A549 (cell line): ENCODE data around the gene CATSPERZ.

Experiments
- CEBPB ChIP-seq, 2 experiments: fragments of >200 bp in 1 of 2; sonication (Bioruptor Twin) in 1 of 2; formaldehyde crosslinking in 1 of 2; IDR thresholded peaks; 2 replicates each; pipeline ENCODE4 v1.6.1; 2012 to 2016
- CHD2 ChIP-seq: fragments of 150-350 bp; IDR thresholded peaks from 2 replicates; pipeline ENCODE4 v1.6.1; 2014; ENCODE audit warnings: low read length; ENCODE audit not compliant: partially characterized antibody
- CHD4 ChIP-seq: fragments of 200-600 bp; sonication (generic); IDR thresholded peaks from 2 replicates; pipeline ENCODE4 v1.6.1; 2016; ENCODE audit warnings: antibody characterized with exemption, mild to moderate bottlenecking, borderline replicate concordance
- CTCF ChIP-seq: fragments of >200 bp; sonication (Bioruptor Twin); formaldehyde crosslinking; IDR thresholded peaks from 3 replicates; pipeline ENCODE4 v1.5.1; 2016
- EHMT2 ChIP-seq: fragments of 200-600 bp; sonication (generic); IDR thresholded peaks from 2 replicates; pipeline ENCODE4 v1.6.1; 2016; ENCODE audit warnings: antibody characterized with exemption, low read depth, mild to moderate bottlenecking, moderate library complexity
- NR3C1 ChIP-seq: fragments of >200 bp; sonication (Bioruptor Twin); formaldehyde crosslinking; IDR thresholded peaks from 3 replicates; pipeline ENCODE4 v1.6.1; 2017
- PBX3 ChIP-seq: IDR thresholded peaks from 2 replicates; pipeline ENCODE4 v1.6.1; 2012
- ZFP36 ChIP-seq: fragments of 450-650 bp; IDR thresholded peaks from 2 replicates; pipeline ENCODE4 v1.6.1; 2014; ENCODE audit warnings: borderline replicate concordance; ENCODE audit not compliant: partially characterized antibody

- TF ChIP-seq EHMT2 = no peak
- TF ChIP-seq CTCF = no peak
- TF ChIP-seq CHD2 = no peak
- no peak for TF ChIP-seq NR3C1
- no peak for TF ChIP-seq ZFP36
- TF ChIP-seq PBX3 = no peak
- TF ChIP-seq CHD4 = no peak
- no peak for TF ChIP-seq CEBPB (IDR thresholded peaks at IDR 0.05)
Observed at GRCh38 chr11:64321026-64321425, 20.9 kb downstream of the CATSPERZ start.
